GM12878 (cell line): ENCODE measurements around the gene SUV39H1. TPM values are rescaled to one million over a fixed set of nuclear protein-coding genes. Genes with fewer than 3 reads are reported as not detected.

Experiments
- ATAC-seq: fragments of 200-7000 bp; cut with Tn5 transposase; 3 replicates; pipeline ENCODE4 v1.9.1; 2020; ENCODE audit warnings: mild to moderate bottlenecking, moderate library complexity
- BruUV-seq: library from RNA; stranded (reverse); fragments of 400-500 nt; replicated peaks from 2 replicates; lab custom pipeline; 2021; lab: Mats Ljungman, UMichigan
- CTCF ChIA-PET: fragments of 300-600 bp; sonication (Branson Sonifier 250); formaldehyde crosslinking; extraction: SDS; loops from one replicate; lab custom pipeline; 2021; ENCODE audit warnings: inconsistent platforms; lab: Yijun Ruan, JAX
- POLR2A ChIA-PET: fragments of 350-600 bp; formaldehyde crosslinking; extraction: SDS; loops from one replicate; lab custom pipeline; 2021; ENCODE audit warnings: inconsistent platforms; lab: Charles Lee
- RAD21 ChIA-PET: fragments of 300-600 bp; sonication (Branson Sonifier 250); formaldehyde crosslinking; loops from one replicate; lab custom pipeline; 2023; ENCODE audit warnings: antibody characterized with exemption; ENCODE audit not compliant: unreplicated experiment; lab: Charles Lee
- SMC1A ChIA-PET: fragments of 300-600 bp; sonication (Branson Sonifier 250); formaldehyde crosslinking; loops from one replicate; lab custom pipeline; 2023; ENCODE audit not compliant: unreplicated experiment, uncharacterized antibody; lab: Charles Lee
- DNase-seq: peaks from one replicate; pipeline ENCODE4 v3.0.0-alpha.2; 2011; ENCODE audit warnings: low read depth, low spot score
- FAIRE-seq: peaks from 3 replicates; lab custom pipeline; 2011; peaks lifted over from hg19 to GRCh38; lab: Jason Lieb, UNC
- H2AFZ ChIP-seq: 2 replicates; pipeline ENCODE4 v1.6.0; 2011; ENCODE audit warnings: low read depth, low read length, control low read depth; ENCODE audit not compliant: control insufficient read depth
- H3K27ac ChIP-seq: 2 replicates; pipeline ENCODE4 v1.5.1; 2011; ENCODE audit warnings: control low read depth; ENCODE audit not compliant: control insufficient read depth, insufficient read depth
- H3K27me3 ChIP-seq, 2 experiments: replicated peaks in 1 of 2; 2 replicates each; pipeline versions ENCODE4 v1.6.0 to v1.6.1; 2011; ENCODE audit warnings: low read length in 1 of 2; ENCODE audit not compliant: control insufficient read depth in 2 of 2, insufficient read depth in 2 of 2
- H3K36me3 ChIP-seq, 2 experiments: 2 replicates each; pipeline ENCODE4 v1.5.1; 2011; ENCODE audit warnings: low read length in 1 of 2; ENCODE audit not compliant: control insufficient read depth in 2 of 2, insufficient read depth in 2 of 2
- H3K4me1 ChIP-seq: 2 replicates; pipeline ENCODE4 v1.6.1; 2011; ENCODE audit warnings: mild to moderate bottlenecking, low read length, moderate library complexity, mixed read lengths; ENCODE audit not compliant: control insufficient read depth, insufficient read depth
- H3K4me2 ChIP-seq: 2 replicates; pipeline ENCODE4 v1.6.0; 2011; ENCODE audit warnings: control low read depth; ENCODE audit not compliant: control insufficient read depth, insufficient read depth
- H3K4me3 ChIP-seq: fragments of 200-600 bp; sonication (generic); 2 replicates; pipeline ENCODE4 v1.5.1; 2016
- H3K79me2 ChIP-seq: 2 replicates; pipeline ENCODE4 v1.6.0; 2011; ENCODE audit warnings: low read length; ENCODE audit not compliant: control insufficient read depth, insufficient read depth
- H3K9ac ChIP-seq: 2 replicates; pipeline ENCODE4 v1.8.0; 2011; ENCODE audit warnings: low read length, control low read depth, mixed read lengths; ENCODE audit not compliant: control insufficient read depth, insufficient read depth
- H3K9me3 ChIP-seq: replicated peaks from 3 replicates; pipeline ENCODE4 v1.5.1; 2011; ENCODE audit warnings: mild to moderate bottlenecking, low read length; ENCODE audit not compliant: control insufficient read depth, insufficient read depth
- H4K20me1 ChIP-seq: 2 replicates; pipeline ENCODE4 v1.6.0; 2011; ENCODE audit not compliant: control insufficient read depth, insufficient read depth
- ATF3 ChIP-seq: IDR thresholded peaks from 2 replicates; pipeline ENCODE4 v1.6.1; 2011; ENCODE audit warnings: low read depth, mild to moderate bottlenecking, low read length, moderate library complexity, borderline replicate concordance; ENCODE audit errors: extremely low read depth
- BCL3 ChIP-seq: IDR thresholded peaks from 2 replicates; pipeline ENCODE4 v1.6.1; 2011; ENCODE audit warnings: borderline replicate concordance, low read depth, mild to moderate bottlenecking, moderate library complexity, low read length; ENCODE audit not compliant: insufficient read depth, poor library complexity, severe bottlenecking
- ELK1 ChIP-seq: IDR thresholded peaks from 2 replicates; pipeline ENCODE4 v1.6.1; 2012; ENCODE audit warnings: low read depth, low read length, improper control_type of control experiment
- FOS ChIP-seq: IDR thresholded peaks from 3 replicates; pipeline ENCODE4 v1.6.1; 2011; ENCODE audit warnings: borderline replicate concordance; ENCODE audit not compliant: insufficient read length; ENCODE audit errors: extremely low read depth
- HDGF ChIP-seq: fragments of 450-650 bp; IDR thresholded peaks from 2 replicates; pipeline ENCODE4 v1.6.1; 2016; ENCODE audit warnings: antibody characterized with exemption
- KAT2A ChIP-seq: conservative IDR thresholded peaks from 2 replicates; pipeline ENCODE4 v1.6.1; 2011; ENCODE audit warnings: low read depth, low read length; ENCODE audit not compliant: control insufficient read depth
- KLF5 ChIP-seq: fragments of 450-650 bp; IDR thresholded peaks from 2 replicates; pipeline ENCODE4 v1.6.1; 2014; ENCODE audit warnings: mild to moderate bottlenecking; ENCODE audit not compliant: partially characterized antibody
- RBBP5 ChIP-seq: fragments of 200-600 bp; sonication (generic); conservative IDR thresholded peaks from 2 replicates; pipeline ENCODE4 v1.6.1; 2016
- SPI1 ChIP-seq: IDR thresholded peaks from 2 replicates; pipeline ENCODE4 v1.6.1; 2011; ENCODE audit warnings: low read depth, mild to moderate bottlenecking, low read length, moderate library complexity, borderline replicate concordance; ENCODE audit not compliant: insufficient read depth
- SRF ChIP-seq, 2 experiments: IDR thresholded peaks; 2 replicates each; pipeline ENCODE4 v1.6.1; 2011; ENCODE audit warnings: low read depth in 2 of 2, low read length in 2 of 2, mild to moderate bottlenecking in 1 of 2, moderate library complexity in 1 of 2
- STAT1 ChIP-seq: fragments of 450-650 bp; conservative IDR thresholded peaks from 2 replicates; pipeline ENCODE4 v1.6.1; 2014; ENCODE audit warnings: antibody characterized with exemption, mild to moderate bottlenecking
- TAF1 ChIP-seq: IDR thresholded peaks from 2 replicates; pipeline ENCODE4 v1.6.1; 2011; ENCODE audit warnings: mild to moderate bottlenecking, low read depth, low read length, borderline replicate concordance
- YBX1 ChIP-seq: fragments of 450-650 bp; IDR thresholded peaks from 2 replicates; pipeline ENCODE4 v1.6.1; 2016; ENCODE audit warnings: antibody characterized with exemption
- ZNF217 ChIP-seq: fragments of 450-650 bp; IDR thresholded peaks from 2 replicates; pipeline ENCODE4 v1.6.1; 2017; ENCODE audit warnings: antibody characterized with exemption, mild to moderate bottlenecking
- ZNF592 ChIP-seq: fragments of 450-650 bp; IDR thresholded peaks from 2 replicates; pipeline ENCODE4 v1.6.1; 2017; ENCODE audit warnings: mild to moderate bottlenecking, moderate library complexity
- WGBS: methylation state at CpG from one replicate; pipeline ENCODE4 v1.1.6; 2016; ENCODE audit warnings: low lambda C conversion rate; ENCODE audit not compliant: insufficient replicate concordance, insufficient coverage; ENCODE audit errors: missing lambda C conversion rate; 5-methylcytosine and 5-hydroxymethylcytosine counted together
- in situ Hi-C: fragments of 300-500 bp; cut with MboI; formaldehyde crosslinking; loops from 9 replicates; pipeline ENCODE4 v1.14.3; 2018; ENCODE audit warnings: mixed read lengths
- intact Hi-C: fragments of 100-400 bp; cut with micrococcal nuclease; formaldehyde crosslinking; loops from one replicate; pipeline ENCODE4 v1.14.2; 2022; ENCODE audit not compliant: unreplicated experiment
- polyA plus RNA-seq, 11 experiments: library from polyadenylated mRNA; depleted of rRNA in 4 of 11; unstranded in 6 of 11; stranded (reverse) in 5 of 11; fragments of >200 nt; fragmentation: Nextera tagmentation in 4 of 11; fragmentation: Illumina TruSeq in 1 of 11; extraction: Ambion mirVana in 4 of 11; extraction: Trizol in 1 of 11; gene quantifications; 1 replicate in 1 of 11; 2 replicates in 10 of 11; pipeline versions ENCODE4 v1.2.1 to v1.2.3, GENCODE V29; 2011 to 2016; ENCODE audit warnings: inconsistent platforms in 2 of 11, missing spikeins in 2 of 11, low read depth in 1 of 11
- total RNA-seq, 4 experiments: library from RNA; depleted of rRNA in 3 of 4; stranded (reverse); fragments of >200 nt in 3 of 4; fragmentation: Illumina TruSeq in 1 of 4; extraction: Trizol in 1 of 4; gene quantifications; 2 replicates each; pipeline versions ENCODE4 v1.2.1 to v1.2.3, GENCODE V29; 2013 to 2021

The SUV39H1 gene
- total and polyA plus RNA-seq, 10 of the 15 experiments (the other 5 are each of a cell fraction or from before 2014, with no cell fraction given): 4.9 to 33.2 (median 17.1) TPM

GRCh38 chrX:48749182-48749581, 52.6 kb downstream of the SUV39H1 start:
- WGBS: 48% methylated on average over 5 of the region's 5 CpGs
- no peak overlapping the region for H3K4me2 ChIP-seq
- BruUV-seq: no TSS peak
- SMC1A ChIA-PET: interaction anchor here (0.6 kb wide), 1 partner anchor 242 kb away, joined by 3 read pairs; no protein-coding TSS in a partner anchor
- no peaks in the 10 kb centered on the region for H3K79me2 ChIP-seq
- no peak overlapping the region for H3K4me3 ChIP-seq
- TF ChIP-seq FOS (no peak), BCL3 (no peak), ATF3 (no peak), HDGF (no peak), STAT1 (no peak), ZNF592 (no peak), KLF5 (no peak), SPI1 (no peak), RBBP5 (no peak), SRF (IDR thresholded peaks at IDR 0.05; ENCODE audit: low read depth in 2 of 2, low read length in 2 of 2) (no peak), ZNF217 (no peak), ELK1 (no peak), KAT2A (no peak), TAF1 (no peak), YBX1 (no peak)
- no peaks in the 10 kb centered on the region for H3K4me1 ChIP-seq
- no peak overlapping the region for H3K9ac ChIP-seq
- no peaks in the 10 kb centered on the region for H3K27me3 ChIP-seq
- no peak overlapping the region for H3K27ac ChIP-seq
- H3K9me3 ChIP-seq: no peaks in the 10 kb centered on the region; the same call in 2 of the 3 replicates
- intact Hi-C loops (no loop called here), in situ Hi-C loops (no loop called here)
- no peaks in the 10 kb centered on the region for H3K36me3 ChIP-seq
- CTCF ChIA-PET: no interaction called here
- DNase-seq: no peak
- no peak overlapping the region for H2AFZ ChIP-seq
- RAD21 ChIA-PET: no interaction called here
- FAIRE-seq: no peak
- no peaks in the 10 kb centered on the region for H4K20me1 ChIP-seq
- no peak for ATAC-seq
- POLR2A ChIA-PET: no interaction called here
